Ammon's horn (tissue), 1 donor: ENCODE results near the gene TXN.
"Not testable (repeated sequence)": the region's sequence is repeated elsewhere in the genome, so short reads cannot be mapped to it uniquely, and the experiment has no call there.

ENCODE experiments used
- DNase-seq: peaks from one replicate; pipeline ENCODE4 v3.0.0-alpha.2; 2016; ENCODE audit warnings: low spot score

TXN gene

DNA sequence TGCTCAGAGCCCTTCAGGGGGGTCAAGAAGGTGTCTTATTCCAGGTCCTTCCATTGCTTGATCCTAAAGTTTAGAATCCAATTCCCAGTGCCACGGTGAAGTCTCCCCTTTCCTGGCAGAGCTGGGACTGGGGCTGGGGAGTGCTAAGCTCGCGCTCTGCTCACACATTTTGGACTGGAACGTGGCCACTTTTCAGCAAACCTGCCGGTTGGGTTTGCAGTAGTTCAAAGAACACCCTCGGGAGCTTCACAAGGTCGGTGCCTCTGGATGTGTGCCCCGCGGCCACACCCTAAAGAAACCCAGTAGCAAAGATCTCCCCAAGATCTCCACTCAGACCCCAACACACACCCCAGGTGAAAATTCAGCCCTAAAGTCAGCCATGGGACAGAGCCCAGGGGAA is 48.3 kb downstream of the TXN start, which contains the start of gene C9orf152:
TSS of gene C9orf152 (minus strand) at position 129 of the 400 bp plus-strand sequence. CDS start 580 bp downstream, outside the sequence.
- DNase-seq: no peak

- DNase-seq: no peak
These were observed 49.2 kb downstream of the TXN start for GRCh38 chr9:110207071-110207641.

DNA sequence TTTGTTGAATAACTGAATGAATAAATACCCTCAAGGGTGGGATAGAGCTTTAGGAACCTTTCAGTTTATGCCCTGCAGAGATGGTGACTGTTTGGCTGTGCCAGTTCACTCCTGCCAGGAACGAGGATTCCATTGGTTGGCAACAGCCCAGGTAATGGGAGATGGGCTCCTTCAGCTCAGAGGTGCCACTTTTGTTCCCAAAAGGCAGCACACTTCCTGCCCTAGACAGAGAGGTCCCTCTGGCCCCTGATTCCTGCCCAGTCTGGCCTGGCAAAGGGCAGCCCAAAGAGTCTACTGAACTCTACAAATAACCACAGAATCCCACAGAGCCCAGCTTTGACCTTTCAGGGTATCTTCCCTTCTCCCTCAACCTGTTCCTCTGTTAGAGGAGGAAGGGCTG is 49.9 kb downstream of the TXN start:
- no peak for DNase-seq

DNA sequence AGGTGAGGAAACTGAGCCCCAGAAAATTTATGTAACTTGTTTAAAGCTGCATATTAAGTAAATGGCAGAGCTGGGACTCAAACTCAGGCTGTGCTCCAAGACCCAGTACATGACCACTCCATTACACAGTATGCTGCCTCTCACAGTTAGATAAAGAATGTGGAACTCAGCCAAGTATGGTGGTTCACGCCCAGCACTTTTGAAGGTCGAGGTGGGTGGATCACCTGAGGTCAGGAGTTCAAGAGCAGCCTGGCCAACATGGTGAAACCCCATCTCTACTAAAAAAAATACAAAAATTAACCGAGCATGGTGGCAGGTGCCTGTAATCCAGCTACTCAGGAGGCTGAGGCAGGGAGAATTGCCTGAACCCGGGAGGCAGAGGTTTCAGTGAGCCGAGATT is 50.7 kb downstream of the TXN start:
- not testable (repeated sequence) for DNase-seq

DNA sequence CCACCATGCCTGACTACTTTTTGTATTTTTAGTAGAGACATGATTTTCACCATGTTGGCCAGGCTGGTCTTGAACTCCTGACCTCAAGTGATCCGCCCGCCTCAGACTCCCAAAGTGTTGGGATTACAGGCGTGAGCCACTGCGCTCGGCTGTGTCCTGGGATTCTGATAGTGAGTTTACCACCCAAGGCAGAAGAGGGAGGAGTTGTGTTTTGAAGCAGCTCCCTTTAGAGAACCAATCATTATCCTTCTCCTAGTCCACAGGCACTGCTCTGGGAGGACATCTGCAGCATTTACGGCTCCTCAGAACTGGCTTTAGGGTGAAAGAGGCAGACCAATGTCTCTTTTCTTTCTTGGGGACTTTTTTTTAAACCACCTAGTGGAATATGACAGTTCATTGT is 54.1 kb downstream of the TXN start:
- no peak for DNase-seq

DNA sequence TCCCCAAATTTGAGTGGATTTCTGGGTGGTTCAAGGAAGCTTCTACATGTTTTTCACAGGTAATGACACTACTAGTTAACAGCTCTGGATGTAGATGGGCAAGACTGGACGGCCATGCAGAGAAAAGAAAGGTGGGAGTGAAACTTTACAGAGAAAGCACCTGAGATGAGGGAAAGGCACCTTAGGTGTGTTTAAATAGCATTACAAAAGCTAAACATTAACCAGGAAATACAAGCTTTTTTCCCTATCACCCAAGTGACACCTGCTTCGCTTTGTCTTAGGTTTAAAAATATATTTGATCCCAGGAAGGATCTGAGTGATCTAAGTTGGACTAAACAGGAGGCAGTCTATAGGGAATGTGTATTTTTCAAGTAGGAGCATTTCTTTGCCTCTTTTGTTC is 56.7 kb downstream of the TXN start:
- DNase-seq: no peak

GRCh38 chr9:110198357-110198756 is 58.0 kb downstream of the TXN start:
- DNase-seq: no peak

GRCh38 chr9:110197330-110198187 is 58.7 kb downstream of the TXN start:
- DNase-seq: no peak

DNA sequence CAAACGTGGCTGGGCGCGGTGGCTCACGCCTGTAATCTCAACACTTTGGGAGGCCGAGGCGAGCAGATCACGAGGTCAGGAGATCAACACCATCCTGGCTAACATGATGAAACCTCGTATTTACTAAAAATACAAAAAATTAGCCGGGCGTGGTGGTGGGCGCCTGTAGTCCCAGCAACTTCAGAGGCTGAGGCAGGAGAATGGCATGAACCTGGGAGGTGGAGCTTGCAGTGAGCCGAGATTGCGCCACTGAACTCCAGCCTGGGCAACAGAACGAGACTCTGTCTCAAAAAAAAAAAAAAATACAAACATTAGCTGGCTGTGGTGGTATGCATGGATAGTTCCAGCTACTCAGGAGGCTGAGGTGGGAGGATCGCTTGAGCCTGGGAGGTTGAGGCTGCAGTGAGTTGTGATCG is 60.2 kb downstream of the TXN start:
- not testable (repeated sequence) for DNase-seq
